ENCODE measurements around the gene CACNB1.

The CACNB1 gene

GRCh38 chr17:39194985-39195524 lies 2.4 kb downstream of the CACNB1 start:
- Histone ChIP-seq H3K27ac (replicated peaks) (no peak overlapping the region), H3K4me3 (replicated peaks; ENCODE audit: insufficient read depth, low read length) (no peak overlapping the region), H3K27me3 (ENCODE audit: insufficient read depth, poor library complexity, severe bottlenecking) (peaks cover 19% of the 10 kb centered on the region)
- TF ChIP-seq GABPA (IDR thresholded peaks at IDR 0.05; ENCODE audit: low read depth) (no peak), POLR2AphosphoS5 (IDR thresholded peaks at IDR 0.05; ENCODE audit: low read depth) (no peak), REST (IDR thresholded peaks at IDR 0.05; ENCODE audit: insufficient replicate concordance, low read depth) (no peak), CTCF (IDR thresholded peaks at IDR 0.05; ENCODE audit: insufficient read depth, low read length) (no peak), SPI1 (IDR thresholded peaks at IDR 0.05; ENCODE audit: borderline replicate concordance, low read depth) (no peak)
- DNase-seq (ENCODE audit: low read depth in 1 of 2, low spot score in 1 of 2): no peak

GRCh38 chr17:39194089-39194984 lies 3.1 kb downstream of the CACNB1 start:
- Histone ChIP-seq H3K27me3 (ENCODE audit: insufficient read depth, poor library complexity, severe bottlenecking) (peaks cover 19% of the 10 kb centered on the region), H3K4me3 (replicated peaks; ENCODE audit: insufficient read depth, low read length) (no peak overlapping the region), H3K27ac (replicated peaks) (no peak overlapping the region)
- DNase-seq (ENCODE audit: low read depth in 1 of 2, low spot score in 1 of 2): peak; percentile 57 to 62
- no peak for TF ChIP-seq SPI1 (IDR thresholded peaks at IDR 0.05; ENCODE audit: borderline replicate concordance, low read depth)
- TF ChIP-seq CTCF (IDR thresholded peaks at IDR 0.05; ENCODE audit: insufficient read depth, low read length): peak; percentile 28

GRCh38 chr17:39193346-39193745 lies 4.1 kb downstream of the CACNB1 start:
- Histone ChIP-seq H3K27ac (replicated peaks) (no peak overlapping the region), H3K27me3 (ENCODE audit: insufficient read depth, poor library complexity, severe bottlenecking) (peaks cover 19% of the 10 kb centered on the region), H3K4me3 (replicated peaks; ENCODE audit: insufficient read depth, low read length) (no peak overlapping the region)
- TF ChIP-seq GABPA (IDR thresholded peaks at IDR 0.05; ENCODE audit: low read depth) (no peak), SPI1 (IDR thresholded peaks at IDR 0.05; ENCODE audit: borderline replicate concordance, low read depth) (no peak)
- DNase-seq (ENCODE audit: low read depth in 1 of 2, low spot score in 1 of 2): no peak

GRCh38 chr17:39192901-39193300 lies 4.6 kb downstream of the CACNB1 start:
- DNase-seq (ENCODE audit: low read depth in 1 of 2, low spot score in 1 of 2): no peak
- Histone ChIP-seq H3K27me3 (ENCODE audit: insufficient read depth, poor library complexity, severe bottlenecking) (peaks cover 17% of the 10 kb centered on the region), H3K27ac (replicated peaks) (no peak overlapping the region), H3K4me3 (replicated peaks; ENCODE audit: insufficient read depth, low read length) (no peak overlapping the region)
- TF ChIP-seq GABPA (IDR thresholded peaks at IDR 0.05; ENCODE audit: low read depth): no peak
- no peak for TF ChIP-seq POLR2AphosphoS5 (IDR thresholded peaks at IDR 0.05; ENCODE audit: low read depth)
- TF ChIP-seq CTCF (IDR thresholded peaks at IDR 0.05; ENCODE audit: insufficient read depth, low read length): no peak
- TF ChIP-seq REST (IDR thresholded peaks at IDR 0.05; ENCODE audit: insufficient replicate concordance, low read depth): no peak
- no peak for TF ChIP-seq SPI1 (IDR thresholded peaks at IDR 0.05; ENCODE audit: borderline replicate concordance, low read depth)

All from HL-60 (cell line).